Stimulated activated CD4-positive, alpha-beta T cell treated with anti-CD3 and anti-CD28 coated beads, TNF-alpha, amount 100 ng/mL, for 1 hour (primary cell): Measurements from ENCODE around the gene ETS1.

Experiments used
- DNase-seq, 3 donors: peaks; one replicate each; pipeline ENCODE4 v3.0.0-alpha.2; 2020; ENCODE audit warnings: low read depth in 3 of 3, low spot score in 1 of 3

Gene ETS1

GRCh38 chr11:128520888-128521681, 66.3 kb downstream of the ETS1 start:
- no peak for DNase-seq

GRCh38 chr11:128520206-128520887, 67.0 kb downstream of the ETS1 start:
- DNase-seq, result no peak

- no peak for DNase-seq
Observed at GRCh38 chr11:128519338-128519737, 68.0 kb downstream of the ETS1 start.

- DNase-seq, result no peak
Observed at GRCh38 chr11:128518493-128519207, 68.7 kb downstream of the ETS1 start.

GRCh38 chr11:128517451-128518230, 69.7 kb downstream of the ETS1 start:
- DNase-seq, result no peak

GRCh38 chr11:128516886-128517285, 70.5 kb downstream of the ETS1 start:
- no peak for DNase-seq

GRCh38 chr11:128515826-128516778, 71.3 kb downstream of the ETS1 start:
- DNase-seq, result no peak

- DNase-seq, result no peak
Observed at GRCh38 chr11:128515086-128515485, 72.3 kb downstream of the ETS1 start.

- DNase-seq, result no peak
Observed at GRCh38 chr11:128513915-128514681, 73.3 kb downstream of the ETS1 start.

GRCh38 chr11:128512474-128512996, 74.8 kb downstream of the ETS1 start:
- DNase-seq, result no peak

GRCh38 chr11:128511712-128512111, 75.6 kb downstream of the ETS1 start:
- no peak for DNase-seq

- DNase-seq, result no peak
Observed at GRCh38 chr11:128509621-128510389, 77.6 kb downstream of the ETS1 start.

- DNase-seq, result no peak
Observed at GRCh38 chr11:128508770-128509510, 78.4 kb downstream of the ETS1 start.

GRCh38 chr11:128507936-128508335, 79.4 kb downstream of the ETS1 start:
- no peak for DNase-seq

- no peak for DNase-seq
Observed at GRCh38 chr11:128506999-128507611, 80.3 kb downstream of the ETS1 start.

- no peak for DNase-seq
Observed at GRCh38 chr11:128506356-128506755, 81.0 kb downstream of the ETS1 start.

GRCh38 chr11:128505449-128506065, 81.8 kb downstream of the ETS1 start:
- DNase-seq, result no peak
